GM19372 (cell line): Measurements from ENCODE around the gene CLEC16A.
A peak's percentile ranks its signal among the peaks of the same experiment; 100 is the strongest.
"Not testable (repeated sequence)": the region's sequence is repeated elsewhere in the genome, so short reads cannot be mapped to it uniquely, and the experiment has no call there.

Experiments
- ATAC-seq: cut with Tn5 transposase; IDR thresholded peaks from one replicate; pipeline ENCODE4 v1.9.1; 2021; ENCODE audit warnings: mild to moderate bottlenecking, low read depth, moderate library complexity; ENCODE audit not compliant: unreplicated experiment

CLEC16A gene

GRCh38 chr16:10939649-10940234, 4.6 kb upstream of the CLEC16A start:
- ATAC-seq: no peak

DNA sequence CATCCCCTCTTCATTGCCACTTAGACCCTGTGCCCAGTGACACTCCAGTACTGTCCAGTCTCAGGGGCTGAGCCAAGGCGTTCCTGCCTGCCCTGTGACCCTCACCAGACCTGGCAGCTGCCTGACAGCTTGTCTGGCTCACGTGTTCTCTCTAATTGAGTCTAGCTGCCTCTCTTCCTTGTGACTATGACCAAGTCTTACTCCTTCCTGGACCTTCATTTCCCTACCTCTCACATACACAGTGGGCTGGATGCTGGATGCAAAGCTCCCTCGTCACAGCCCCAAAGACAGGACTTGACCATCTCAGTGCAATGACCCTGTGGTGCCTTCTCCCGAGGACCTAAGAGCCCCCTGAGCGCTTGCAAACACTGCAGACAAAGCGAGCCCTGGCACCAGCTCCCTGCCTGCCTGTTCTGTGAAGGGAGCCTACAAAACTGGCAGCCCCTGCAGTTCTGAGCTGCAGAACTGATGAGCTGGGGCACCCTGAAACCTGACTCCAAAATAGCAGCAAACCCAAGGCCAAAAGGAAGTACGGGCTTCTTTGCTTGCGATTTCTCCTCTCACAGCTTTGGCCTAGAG, 3.8 kb upstream of the CLEC16A start:
- no peak for ATAC-seq

GRCh38 chr16:10941127-10941933, 3.0 kb upstream of the CLEC16A start:
- ATAC-seq: no peak

DNA sequence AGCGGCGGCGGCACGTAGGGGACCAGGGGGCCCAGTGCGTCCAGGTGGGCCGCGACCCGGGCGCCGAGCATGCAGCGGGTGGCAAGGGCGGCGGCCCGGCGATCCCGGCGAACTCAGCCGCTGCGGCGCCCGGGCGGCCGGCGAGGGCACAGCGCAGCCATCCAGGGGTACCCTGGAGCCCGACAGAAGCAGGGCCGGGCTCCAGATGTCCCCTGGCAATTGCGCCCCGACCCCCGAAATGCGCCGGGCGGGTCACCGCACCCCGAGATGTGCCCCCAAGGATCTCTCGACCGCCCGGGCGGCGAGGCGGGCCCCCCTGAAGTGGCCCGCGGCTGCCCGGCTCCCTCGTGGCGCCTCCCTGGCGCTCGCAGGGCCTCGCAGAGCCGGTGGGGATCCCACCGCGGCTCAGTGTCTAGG, 2.4 kb upstream of the CLEC16A start:
- not testable (repeated sequence) for ATAC-seq

DNA sequence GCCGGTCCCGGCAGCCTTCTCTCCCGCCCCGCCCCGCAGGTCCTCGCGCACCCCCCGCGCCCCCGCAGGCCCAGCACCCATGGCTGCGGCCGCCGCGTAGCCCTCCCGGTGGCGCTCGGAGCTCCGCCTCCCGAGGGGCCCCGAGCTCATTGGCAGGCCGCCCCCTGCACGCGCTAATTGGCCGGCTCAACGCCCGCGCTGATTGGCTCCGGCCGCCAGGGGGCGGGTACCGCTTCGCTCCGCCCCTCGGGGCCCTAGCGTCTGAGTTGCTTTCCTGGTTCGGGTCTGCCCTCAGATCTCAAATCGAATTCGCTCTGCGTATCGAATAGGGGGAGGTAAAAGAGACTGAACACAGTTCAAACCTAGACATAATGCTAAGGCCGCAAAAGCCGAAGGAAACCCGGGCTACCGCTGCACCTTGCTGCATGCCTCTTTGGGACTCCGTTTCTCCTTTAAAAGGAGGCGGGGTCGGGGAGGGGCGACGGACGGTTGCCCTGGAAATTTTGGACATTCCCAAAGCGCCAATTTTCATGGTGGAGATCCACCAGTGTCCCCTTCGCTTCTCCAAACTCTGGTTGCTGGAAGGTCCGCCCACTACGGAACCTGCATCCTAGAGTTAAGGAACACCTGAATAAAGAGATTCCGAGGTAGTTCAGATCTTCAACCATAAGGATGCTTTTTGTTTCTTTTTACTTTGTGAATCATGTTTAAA, 1.9 kb upstream of the CLEC16A start, which contains the start of gene DEXI:
Gene DEXI, minus strand, starts transcription at position 117 of the 712 bp plus-strand sequence. CDS start 463 bp downstream, outside the sequence.
- ATAC-seq: peak; percentile 61

GRCh38 chr16:10943064-10943353, 1.4 kb upstream of the CLEC16A start:
- ATAC-seq: no peak

- no peak for ATAC-seq
These were observed 862 bp downstream of the CLEC16A start for GRCh38 chr16:10945065-10945787.

DNA sequence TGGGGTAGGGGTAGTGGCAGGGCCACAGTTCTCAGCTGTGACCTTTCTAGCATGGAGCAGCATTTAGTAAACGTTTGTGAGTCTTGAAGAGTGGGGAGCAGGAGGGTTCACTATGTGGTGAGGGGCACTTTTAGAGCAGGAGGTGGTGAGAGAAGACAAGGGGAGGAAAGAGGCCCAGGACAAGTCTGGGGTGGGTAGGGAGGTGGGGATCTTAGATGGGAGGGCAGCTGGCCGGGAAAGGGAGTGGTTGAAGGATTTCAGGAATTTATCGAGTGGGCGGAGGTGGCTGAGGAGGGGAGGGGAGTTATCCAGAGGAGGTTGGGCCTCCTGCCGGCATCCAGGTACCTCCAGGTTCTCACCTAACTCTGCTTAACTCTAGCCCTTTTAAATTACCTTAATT, 1.9 kb downstream of the CLEC16A start:
- ATAC-seq: no peak

- ATAC-seq: no peak
These were observed 2.9 kb downstream of the CLEC16A start for GRCh38 chr16:10947211-10947787.

DNA sequence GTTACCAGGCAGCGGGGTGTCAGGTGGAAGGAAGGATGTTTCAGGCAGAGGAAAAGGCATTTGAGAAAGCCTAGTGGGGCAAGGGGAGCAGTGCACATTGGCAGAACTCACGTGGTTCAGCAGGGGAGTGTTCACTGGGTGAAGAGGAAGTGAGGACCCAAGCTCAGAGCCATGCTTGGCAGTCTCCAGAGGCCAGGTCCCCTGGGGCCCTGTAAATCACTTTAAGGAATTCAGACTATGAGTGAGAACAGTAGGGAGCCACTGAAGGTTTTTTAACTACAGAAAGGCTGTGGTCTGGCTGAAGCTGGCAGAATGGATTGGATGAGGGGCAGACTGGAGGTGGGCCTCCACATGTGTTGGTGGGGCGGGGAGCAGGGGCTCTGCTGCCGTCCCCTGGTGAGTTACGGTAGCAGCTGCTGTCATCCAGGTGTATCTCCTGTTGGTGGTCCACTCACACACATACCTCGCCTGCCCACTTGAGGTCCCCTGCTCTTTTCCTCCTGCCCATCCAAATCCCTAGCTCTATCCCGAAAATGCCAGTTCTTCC, 5.1 kb downstream of the CLEC16A start:
- ATAC-seq: peak; percentile 48

- no peak for ATAC-seq
These were observed 6.0 kb downstream of the CLEC16A start for GRCh38 chr16:10950393-10950792.

- no peak for ATAC-seq
These were observed 6.7 kb downstream of the CLEC16A start for GRCh38 chr16:10951026-10951425.

GRCh38 chr16:10954903-10955302, 10.5 kb downstream of the CLEC16A start:
- no peak for ATAC-seq

GRCh38 chr16:10957771-10958482, 13.6 kb downstream of the CLEC16A start:
- ATAC-seq: no peak

- no peak for ATAC-seq
These were observed 14.8 kb downstream of the CLEC16A start for GRCh38 chr16:10959161-10959560.

- ATAC-seq: no peak
These were observed 16.9 kb downstream of the CLEC16A start for GRCh38 chr16:10961231-10961630.

- no peak for ATAC-seq
These were observed 19.9 kb downstream of the CLEC16A start for GRCh38 chr16:10964039-10964890.

DNA sequence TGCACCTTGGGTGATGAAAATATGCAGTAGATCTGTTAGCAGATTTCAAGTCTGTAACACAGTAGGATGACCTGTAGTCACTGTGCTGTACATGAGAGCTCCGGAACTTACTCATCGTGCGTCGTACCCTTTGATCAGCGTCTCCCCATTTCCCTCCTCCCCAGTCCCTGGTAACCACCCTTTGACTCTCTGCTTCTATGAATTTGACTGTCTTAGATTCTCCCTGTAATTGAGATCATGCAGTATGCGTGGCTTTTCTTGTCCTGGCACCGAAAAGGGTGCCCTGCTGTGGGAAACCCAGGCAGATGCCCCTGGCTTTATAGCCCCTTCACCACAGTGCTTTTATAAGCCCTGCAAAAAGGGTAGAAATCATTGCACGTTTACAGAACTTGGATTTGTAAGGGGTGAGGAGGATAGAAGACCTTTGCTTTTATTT, 20.5 kb downstream of the CLEC16A start:
- no peak for ATAC-seq
